Measurements from ENCODE around the gene NGEF.
"Not testable (repeated sequence)": the region's sequence is repeated elsewhere in the genome, so short reads cannot be mapped to it uniquely, and the experiment has no call there.

The NGEF gene

DNA sequence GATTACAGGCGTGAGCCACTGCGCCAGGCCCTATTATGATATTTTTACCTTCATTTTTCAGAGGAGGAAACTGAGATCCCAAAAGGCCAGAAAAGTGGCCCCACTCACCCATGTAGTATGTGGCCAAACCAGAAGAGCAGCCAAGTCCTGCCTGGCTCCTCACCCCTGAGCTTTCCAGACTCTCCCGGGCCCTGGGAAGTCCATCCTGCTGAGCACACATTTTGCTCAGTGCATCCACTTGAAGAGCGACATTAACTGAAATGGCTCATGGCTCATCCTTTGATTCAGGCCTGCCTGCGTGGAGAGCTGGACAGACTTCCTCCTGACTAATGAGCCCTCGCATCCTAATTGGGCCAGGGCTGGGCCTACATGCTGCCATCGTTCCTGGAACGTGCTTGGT lies 9.5 kb upstream of the NGEF start:
- TF ChIP-seq GATA1 (IDR thresholded peaks at IDR 0.05; ENCODE audit: low read depth, low read length) (no peak), POLR2A (IDR thresholded peaks at IDR 0.05; ENCODE audit: low read length) (no peak)
- DNase-seq: no peak

DNA sequence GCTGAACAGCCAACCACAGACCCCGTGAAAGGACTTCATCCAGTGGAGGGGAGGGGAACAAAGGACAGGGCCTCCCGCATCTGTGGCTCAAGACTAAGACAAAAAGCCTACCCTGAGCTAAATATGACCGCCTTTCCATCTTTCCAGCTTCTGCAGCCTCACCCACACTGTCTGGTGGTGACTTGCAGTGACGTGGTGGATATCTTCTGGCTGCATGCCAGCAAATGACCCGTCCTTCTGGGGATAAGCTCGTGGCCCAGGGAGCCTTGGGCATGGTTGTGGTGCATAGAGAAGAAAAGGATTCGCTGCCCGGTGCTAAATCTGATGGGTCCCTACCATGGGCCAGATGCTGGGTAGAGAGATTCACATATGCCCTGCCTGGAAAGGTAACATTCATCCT lies 8.7 kb upstream of the NGEF start:
- no peak for TF ChIP-seq POLR2A (IDR thresholded peaks at IDR 0.05; ENCODE audit: low read length)
- no peak for TF ChIP-seq GATA1 (IDR thresholded peaks at IDR 0.05; ENCODE audit: low read depth, low read length)
- peak; percentile 45 to 51 for DNase-seq

DNA sequence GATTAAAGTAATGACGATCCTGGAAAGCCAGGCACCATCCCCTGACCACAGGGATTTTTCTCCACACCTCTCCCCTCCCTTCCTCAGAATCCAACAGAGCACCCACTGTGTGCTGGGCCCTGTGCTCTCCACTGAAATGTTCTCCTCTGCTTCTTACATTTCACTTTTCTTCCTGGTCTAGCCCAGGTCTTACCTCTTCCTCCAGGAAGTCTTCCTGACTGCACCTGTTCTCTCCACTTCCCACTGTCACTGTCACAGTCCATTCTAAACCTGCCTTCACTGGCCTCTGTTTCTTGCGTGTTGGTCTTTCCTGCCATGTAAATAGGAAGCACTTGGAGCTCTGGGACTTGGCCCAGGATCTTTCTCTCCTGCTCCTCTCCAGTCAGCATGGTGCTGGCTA lies 7.4 kb upstream of the NGEF start:
- DNase-seq: no peak
- TF ChIP-seq GATA1 (IDR thresholded peaks at IDR 0.05; ENCODE audit: low read depth, low read length): no peak
- TF ChIP-seq POLR2A (IDR thresholded peaks at IDR 0.05; ENCODE audit: low read length): no peak

- not testable (repeated sequence) for DNase-seq
These were observed 6.6 kb upstream of the NGEF start for GRCh38 chr2:233019610-233020009.

- TF ChIP-seq POLR2A (IDR thresholded peaks at IDR 0.05; ENCODE audit: low read length): no peak
- no peak for TF ChIP-seq GATA1 (IDR thresholded peaks at IDR 0.05; ENCODE audit: low read depth, low read length)
- DNase-seq: no peak
These were observed 4.9 kb upstream of the NGEF start for GRCh38 chr2:233017947-233018346.

DNA sequence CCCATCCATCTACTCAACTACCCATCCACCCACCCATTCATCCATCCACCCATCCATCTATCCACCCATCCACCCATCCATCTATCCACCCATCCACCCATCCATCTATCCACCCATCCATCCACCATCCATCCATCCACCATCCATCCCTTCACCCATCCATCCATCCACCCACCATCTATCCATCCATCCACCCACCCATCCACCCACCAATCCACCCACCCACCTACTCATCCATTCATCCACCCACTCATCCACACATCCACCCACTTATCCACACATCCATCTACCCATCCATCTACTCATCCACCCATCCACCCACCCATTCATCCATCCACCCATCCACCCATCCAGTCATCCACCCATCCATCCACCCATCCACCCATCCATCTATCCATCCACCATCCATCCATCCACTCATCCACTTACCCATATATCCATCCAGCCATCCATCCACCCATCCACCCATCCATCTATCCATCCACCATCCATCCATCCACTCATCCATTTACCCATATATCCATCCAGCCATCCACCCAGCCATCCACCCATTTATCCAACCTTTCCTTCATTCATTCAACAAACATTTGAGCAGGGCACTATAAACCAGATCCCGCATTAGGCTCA lies 2.1 kb upstream of the NGEF start:
- TF ChIP-seq POLR2A (IDR thresholded peaks at IDR 0.05; ENCODE audit: low read length) (no peak), GATA1 (IDR thresholded peaks at IDR 0.05; ENCODE audit: low read depth, low read length) (no peak)

GRCh38 chr2:233013650-233014049 lies 594 bp upstream of the NGEF start:
- DNase-seq: no peak
- TF ChIP-seq GATA1 (IDR thresholded peaks at IDR 0.05; ENCODE audit: low read depth, low read length): no peak
- TF ChIP-seq POLR2A (IDR thresholded peaks at IDR 0.05; ENCODE audit: low read length): no peak

More for the DNA sequence above, 2.1 kb upstream of the NGEF start:
- no peak for DNase-seq

GRCh38 chr2:233012301-233012971 lies 620 bp downstream of the NGEF start:
- no peak for TF ChIP-seq GATA1 (IDR thresholded peaks at IDR 0.05; ENCODE audit: low read depth, low read length)
- TF ChIP-seq POLR2A (IDR thresholded peaks at IDR 0.05; ENCODE audit: low read length): no peak
- DNase-seq: no peak

GRCh38 chr2:233011702-233012131 lies 1.3 kb downstream of the NGEF start:
- TF ChIP-seq POLR2A (IDR thresholded peaks at IDR 0.05; ENCODE audit: low read length) (no peak), GATA1 (IDR thresholded peaks at IDR 0.05; ENCODE audit: low read depth, low read length) (no peak)
- DNase-seq: no peak

DNA sequence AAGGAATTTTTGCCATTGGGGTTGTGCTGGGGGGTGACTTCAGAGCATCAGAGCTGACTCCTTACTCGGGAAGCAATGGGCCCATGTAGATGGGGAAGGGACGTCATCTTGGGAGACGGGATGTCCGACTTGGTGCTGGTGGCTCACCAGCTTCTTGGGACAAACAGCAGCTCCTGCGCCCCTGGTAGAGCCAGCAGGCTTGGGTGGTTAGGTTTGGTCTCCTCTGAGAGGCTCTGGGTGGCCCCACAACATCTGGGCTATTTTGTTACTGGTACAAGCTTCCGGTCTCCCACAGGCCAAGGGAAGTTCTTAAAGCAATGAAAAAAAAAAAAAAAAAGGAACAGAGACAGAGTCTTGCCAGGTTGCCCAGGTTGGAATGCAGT lies 1.8 kb downstream of the NGEF start:
- no peak for DNase-seq
- TF ChIP-seq POLR2A (IDR thresholded peaks at IDR 0.05; ENCODE audit: low read length) (no peak), GATA1 (IDR thresholded peaks at IDR 0.05; ENCODE audit: low read depth, low read length) (no peak)

GRCh38 chr2:233010569-233011267 lies 2.3 kb downstream of the NGEF start:
- TF ChIP-seq GATA1 (IDR thresholded peaks at IDR 0.05; ENCODE audit: low read depth, low read length) (no peak), POLR2A (IDR thresholded peaks at IDR 0.05; ENCODE audit: low read length) (no peak)

GRCh38 chr2:233009661-233010060 lies 3.4 kb downstream of the NGEF start:
- no peak for DNase-seq
- no peak for TF ChIP-seq GATA1 (IDR thresholded peaks at IDR 0.05; ENCODE audit: low read depth, low read length)
- no peak for TF ChIP-seq POLR2A (IDR thresholded peaks at IDR 0.05; ENCODE audit: low read length)

More at GRCh38 chr2:233010569-233011267, 2.3 kb downstream of the NGEF start:
- DNase-seq: no peak

DNA sequence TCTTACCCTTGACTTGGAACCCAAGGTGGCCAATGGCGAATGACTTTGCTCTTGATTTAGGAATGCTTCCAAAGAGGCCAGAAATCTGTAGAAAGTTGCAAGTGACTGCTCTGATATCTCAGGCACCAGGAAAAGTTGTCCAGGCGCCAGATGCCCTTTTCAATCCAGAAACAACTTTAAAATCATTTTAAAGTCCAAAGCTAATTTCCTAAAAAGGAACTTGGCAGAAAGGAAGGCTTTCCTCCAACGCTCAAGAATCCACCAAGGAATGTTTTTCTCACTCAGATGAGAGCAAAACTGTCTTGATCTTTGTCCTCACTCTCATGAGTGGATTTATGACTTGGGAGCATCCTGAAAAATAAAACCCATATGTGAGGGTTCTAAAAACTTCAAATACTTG lies 5.3 kb downstream of the NGEF start:
- TF ChIP-seq GATA1 (IDR thresholded peaks at IDR 0.05; ENCODE audit: low read depth, low read length) (no peak), POLR2A (IDR thresholded peaks at IDR 0.05; ENCODE audit: low read length) (no peak)
- DNase-seq: no peak

- TF ChIP-seq GATA1 (IDR thresholded peaks at IDR 0.05; ENCODE audit: low read depth, low read length): no peak
- no peak for TF ChIP-seq POLR2A (IDR thresholded peaks at IDR 0.05; ENCODE audit: low read length)
- DNase-seq: no peak
These were observed 5.8 kb downstream of the NGEF start for GRCh38 chr2:233007270-233007669.

GRCh38 chr2:233006648-233007047 lies 6.4 kb downstream of the NGEF start:
- DNase-seq: no peak
- no peak for TF ChIP-seq GATA1 (IDR thresholded peaks at IDR 0.05; ENCODE audit: low read depth, low read length)
- TF ChIP-seq POLR2A (IDR thresholded peaks at IDR 0.05; ENCODE audit: low read length): no peak

Measured in erythroblast (primary cell).